Measurements from ENCODE around the gene STARD5.

DNA sequence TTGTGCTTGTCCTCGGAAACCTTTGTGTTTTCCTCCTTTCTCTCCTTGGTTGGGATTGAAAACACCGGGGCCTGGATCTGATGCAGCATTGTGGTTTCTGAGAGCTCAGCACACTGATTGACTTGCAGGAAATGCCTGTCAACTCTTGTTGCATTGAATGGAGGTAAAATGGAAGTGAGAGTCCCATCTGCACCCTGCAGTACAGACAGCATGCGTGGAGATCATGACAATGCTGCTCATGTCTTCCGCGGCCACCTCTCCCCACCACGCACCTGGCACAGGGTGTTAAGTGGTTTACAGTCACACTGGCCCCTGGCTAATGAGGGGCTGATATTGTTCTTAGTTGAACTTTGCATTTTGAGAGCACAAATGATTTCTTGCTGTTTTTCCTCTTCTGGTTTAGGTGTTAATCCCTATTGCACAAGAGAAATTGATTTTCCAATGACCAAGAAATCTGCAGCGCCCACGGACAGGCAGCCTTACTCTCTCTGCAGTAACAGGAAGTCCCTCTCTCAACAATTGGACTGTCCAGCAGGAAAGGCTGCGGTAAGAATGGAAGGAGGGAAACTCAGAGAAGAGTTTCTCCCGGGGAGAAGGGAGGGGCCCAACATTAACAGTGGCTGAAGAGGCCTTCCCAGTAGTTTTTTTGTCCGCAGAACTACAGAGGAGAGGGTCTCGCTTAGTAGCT, 58.5 kb downstream of the STARD5 start:
- no peak for TF ChIP-seq CTCF (IDR thresholded peaks at IDR 0.05)
- TF ChIP-seq EZH2 (IDR thresholded peaks at IDR 0.05; ENCODE audit: borderline replicate concordance, insufficient read depth, low read depth, low read length, poor library complexity, severe bottlenecking): no peak

All from B cell (primary cell).